Endometrial microvascular endothelial cells (primary cell): ENCODE measurements around the gene PCDH17. TPM values are rescaled to one million over a fixed set of nuclear protein-coding genes. Genes with fewer than 3 reads are reported as not detected.

Experiments
- in situ Hi-C: cut with HindIII; loops from 2 replicates; pipeline ENCODE4 v1.10.0; 2017; ENCODE audit warnings: low sequenced_read_pairs, low pct_unique_long_range_greater_than_20kb; ENCODE audit errors: inconsistent ontology term
- total RNA-seq: library from RNA; depleted of rRNA; stranded (reverse); fragments of >200 nt; gene quantifications from one replicate; pipeline ENCODE4 v1.2.3, GENCODE V29; 2015; ENCODE audit errors: inconsistent ontology term

Gene PCDH17
- total RNA-seq, 1 donor from 2014 or later, result 0.09 TPM

DNA sequence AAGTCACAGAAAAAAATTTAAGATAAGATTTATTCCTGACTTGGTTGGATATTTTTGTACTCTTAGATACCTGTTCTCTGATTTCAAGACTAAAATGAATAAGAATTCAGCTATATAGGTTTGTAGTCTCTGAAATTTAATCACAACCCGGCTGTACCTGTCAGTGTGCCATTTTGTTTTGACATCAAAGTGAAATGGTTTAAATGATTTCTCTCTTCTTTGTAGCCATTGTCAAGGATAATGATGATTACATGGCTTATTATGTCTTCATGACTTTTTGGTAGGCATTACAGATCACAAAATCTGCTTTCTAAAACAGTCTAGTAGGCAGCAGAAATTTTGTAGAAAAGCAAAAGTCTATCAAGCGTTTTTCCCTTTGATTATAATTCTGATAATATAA lies 72.5 kb downstream of the PCDH17 start:
- in situ Hi-C loops, result no loop called here

DNA sequence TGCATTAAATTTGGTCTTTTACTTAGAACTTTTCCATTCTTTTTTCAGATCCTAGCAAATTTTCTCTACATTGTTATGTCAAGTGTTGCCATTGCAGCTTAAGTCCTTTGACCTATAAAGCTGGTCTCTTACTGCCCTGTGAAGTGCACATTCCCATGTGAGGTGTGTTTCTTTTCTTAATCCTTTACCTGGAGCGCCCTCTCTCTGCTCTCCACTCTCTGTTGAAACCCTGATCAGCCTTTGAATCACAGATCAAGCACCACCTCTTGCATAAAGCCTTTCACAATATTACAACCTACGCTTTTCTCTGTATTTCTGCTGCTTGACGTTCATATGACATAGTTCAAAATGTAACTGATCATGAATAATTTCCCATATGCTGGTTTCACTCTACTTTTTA lies 84.8 kb downstream of the PCDH17 start:
- in situ Hi-C loops, result no loop called here

DNA sequence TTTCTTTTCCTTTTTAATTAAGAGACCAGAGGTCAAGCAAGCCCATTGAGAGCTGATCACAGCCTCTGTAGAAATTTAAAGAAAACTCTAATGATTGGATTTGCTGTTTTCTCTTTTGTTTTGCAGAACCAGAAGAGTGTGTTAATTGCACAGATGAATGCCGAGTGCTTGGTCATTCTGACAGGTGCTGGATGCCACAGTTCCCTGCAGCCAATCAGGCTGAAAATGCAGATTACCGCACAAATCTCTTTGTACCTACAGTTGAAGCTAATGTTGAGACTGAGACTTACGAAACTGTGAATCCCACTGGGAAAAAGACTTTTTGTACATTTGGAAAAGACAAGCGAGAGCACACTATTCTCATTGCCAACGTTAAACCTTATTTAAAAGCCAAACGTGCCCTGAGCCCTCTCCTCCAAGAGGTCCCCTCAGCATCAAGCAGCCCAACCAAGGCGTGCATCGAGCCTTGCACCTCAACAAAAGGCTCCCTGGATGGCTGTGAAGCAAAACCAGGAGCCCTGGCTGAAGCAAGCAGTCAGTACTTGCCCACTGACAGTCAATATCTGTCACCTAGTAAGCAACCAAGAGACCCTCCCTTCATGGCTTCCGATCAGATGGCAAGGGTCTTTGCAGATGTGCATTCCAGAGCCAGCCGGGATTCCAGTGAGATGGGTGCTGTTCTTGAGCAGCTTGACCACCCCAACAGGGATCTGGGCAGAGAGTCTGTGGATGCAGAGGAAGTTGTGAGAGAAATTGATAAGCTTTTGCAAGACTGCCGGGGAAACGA lies 93.1 kb downstream of the PCDH17 start:
- in situ Hi-C loops, result no loop called here

DNA sequence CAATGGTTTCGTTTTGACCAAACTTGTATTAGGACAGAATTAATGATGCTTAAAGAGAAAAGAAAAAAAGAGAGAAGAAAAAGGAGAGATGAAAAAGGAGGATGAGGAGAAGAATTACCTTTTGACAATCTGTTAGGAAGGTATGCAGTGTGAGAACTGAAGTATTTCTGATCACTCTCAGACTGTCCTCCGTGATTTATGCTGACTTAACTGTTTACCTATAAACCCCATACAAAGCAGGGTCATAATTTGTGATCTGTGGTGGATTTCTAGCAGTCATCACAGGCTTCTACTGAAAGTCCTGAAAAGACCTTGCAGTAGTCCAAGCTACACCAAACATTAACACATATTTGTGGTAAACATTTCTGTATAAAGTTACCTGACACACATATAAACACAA lies 93.9 kb downstream of the PCDH17 start:
- in situ Hi-C loops, result no loop called here

DNA sequence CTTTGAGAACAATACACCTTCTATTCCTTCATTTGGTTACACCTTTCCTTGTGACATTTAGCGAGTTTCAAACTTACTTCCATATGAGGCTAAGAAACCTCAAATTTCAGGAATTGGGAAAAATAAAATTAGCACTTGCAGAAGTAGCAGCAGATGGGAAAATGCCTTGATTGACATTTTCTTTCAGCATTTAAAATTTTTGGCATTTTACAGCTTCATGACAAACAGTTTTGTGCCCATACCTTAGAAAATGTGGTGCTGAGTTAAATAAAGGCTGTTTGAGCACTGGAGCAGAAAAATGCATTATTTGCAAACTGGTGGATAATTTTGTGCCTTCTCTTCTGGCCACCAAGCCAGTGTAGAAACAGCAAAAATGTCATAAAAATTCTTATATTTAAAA lies 95.4 kb downstream of the PCDH17 start:
- in situ Hi-C loops, result no loop called here

DNA sequence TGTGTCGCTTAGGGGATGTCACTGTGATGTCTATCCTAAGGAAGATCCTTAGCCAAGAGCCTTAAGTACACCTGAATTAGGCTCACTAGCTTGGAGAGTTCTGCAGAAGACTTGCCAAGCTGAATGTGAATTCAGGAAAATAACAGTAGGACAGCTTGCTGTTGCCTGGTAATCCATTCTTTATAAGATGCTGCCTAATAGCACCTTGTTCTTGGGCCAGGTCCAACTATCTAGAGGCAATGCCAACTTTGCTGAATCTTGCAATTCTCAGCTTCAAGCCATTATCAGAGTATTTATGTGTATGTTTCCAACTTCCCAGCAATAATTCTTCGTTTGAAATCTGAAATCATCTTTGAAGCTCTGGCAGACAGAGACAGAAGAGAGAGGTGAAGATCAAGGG lies 102.8 kb downstream of the PCDH17 start:
- in situ Hi-C loops, result no loop called here

DNA sequence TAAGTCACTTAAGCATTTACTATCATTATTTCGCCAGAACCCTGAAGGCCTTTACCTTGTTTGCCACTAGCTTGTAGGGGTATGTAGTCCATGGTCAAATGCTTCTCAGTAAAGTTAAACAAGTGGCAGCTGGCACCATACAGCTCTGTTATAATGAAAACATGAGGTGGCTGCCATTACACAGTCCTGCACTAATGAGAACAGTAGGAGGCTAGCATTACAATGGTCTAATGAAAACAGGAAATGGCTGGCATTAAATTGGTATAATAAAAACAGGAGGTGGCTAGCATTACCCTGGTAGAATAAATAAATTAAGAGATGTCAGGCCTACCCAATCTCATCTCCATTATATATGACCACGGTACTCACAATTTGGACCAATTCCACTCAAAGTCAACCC lies 107.5 kb downstream of the PCDH17 start:
- in situ Hi-C loops, result no loop called here

DNA sequence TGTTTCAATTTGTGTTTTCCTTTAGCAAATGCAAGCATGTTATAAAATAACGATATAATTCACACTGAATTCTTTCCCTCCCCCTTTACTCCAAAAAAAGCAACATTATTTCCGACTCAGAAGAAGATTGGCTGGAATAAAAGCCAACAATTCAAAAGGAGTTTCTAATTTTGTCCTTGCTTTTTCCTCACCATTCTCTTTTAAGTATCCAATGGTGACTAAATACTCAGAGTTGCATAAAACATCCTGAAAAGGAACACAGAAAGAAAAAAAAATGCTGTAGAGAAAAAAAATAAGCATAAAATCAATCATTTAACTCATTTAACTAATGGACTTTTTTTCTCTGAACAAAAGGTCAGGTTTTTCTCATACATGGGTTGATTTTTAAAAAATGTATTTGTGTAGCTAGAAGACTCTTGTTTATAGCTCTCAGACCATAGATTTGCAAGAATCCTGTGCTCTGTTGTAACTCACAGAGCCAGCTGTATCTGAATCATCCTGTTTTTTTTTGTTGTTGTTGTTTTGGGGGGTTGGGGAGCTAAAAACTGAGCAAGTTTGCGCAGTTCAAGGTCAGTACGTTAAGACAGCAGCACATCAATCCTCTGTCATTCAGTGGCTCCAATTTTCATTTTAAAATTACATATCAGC lies 108.1 kb downstream of the PCDH17 start:
- in situ Hi-C loops, result no loop called here

DNA sequence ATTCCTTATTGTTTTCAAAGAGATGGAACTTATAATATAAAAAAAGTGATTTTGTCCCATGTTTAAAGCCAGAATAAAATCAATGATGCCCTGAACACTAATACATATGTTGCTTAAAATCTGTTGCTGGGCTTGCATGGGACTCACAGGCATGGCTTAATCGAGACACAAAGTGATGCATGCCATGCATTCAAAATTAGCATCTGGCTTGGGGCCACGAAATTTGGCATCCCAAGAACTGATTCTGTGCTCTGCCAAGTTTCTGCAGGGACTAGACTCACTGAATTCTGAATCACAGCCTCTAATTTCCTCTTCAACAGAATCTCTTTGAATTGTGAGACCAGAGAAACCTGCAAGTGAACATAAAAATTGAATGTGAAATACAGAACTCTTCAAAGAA lies 109.2 kb downstream of the PCDH17 start:
- in situ Hi-C loops, result no loop called here

DNA sequence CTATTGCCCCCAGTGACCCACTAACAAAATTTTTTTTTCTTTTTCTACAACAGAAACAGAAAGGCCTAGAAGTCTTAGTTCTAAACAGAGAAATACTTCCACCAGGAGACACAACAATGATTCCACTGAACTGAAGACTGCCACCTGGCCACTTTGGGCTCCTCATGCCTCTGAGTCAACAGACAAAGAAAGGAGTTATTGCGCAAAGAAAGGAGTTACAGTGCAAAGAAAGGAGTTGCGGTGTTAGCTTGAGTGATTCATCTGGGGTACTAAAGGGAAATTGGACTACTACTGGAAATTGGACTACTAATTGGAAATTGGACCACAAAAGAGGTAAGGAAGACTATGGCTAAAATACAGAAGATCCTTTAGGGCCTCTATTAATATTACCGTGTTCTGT lies 116.6 kb downstream of the PCDH17 start:
- in situ Hi-C loops, result no loop called here

DNA sequence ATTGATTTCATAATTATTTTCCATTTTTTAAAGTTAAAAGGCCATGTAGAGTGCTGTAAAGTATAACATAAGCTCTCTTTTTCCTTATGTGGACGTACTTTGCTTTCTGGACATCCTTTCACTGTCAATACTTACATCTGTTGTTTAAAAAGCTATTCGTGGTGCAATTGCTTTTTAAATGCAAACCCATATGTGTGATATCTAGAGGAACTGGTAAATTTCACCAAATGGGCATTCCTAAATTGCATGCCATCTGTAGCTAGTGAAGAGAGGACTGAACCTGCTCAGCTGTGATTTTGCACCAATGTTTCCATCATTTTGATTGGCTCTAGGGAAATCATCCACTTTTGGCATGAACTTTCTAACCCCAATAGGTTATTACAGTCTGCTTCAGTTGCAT lies 129.4 kb downstream of the PCDH17 start:
- in situ Hi-C loops, result no loop called here

DNA sequence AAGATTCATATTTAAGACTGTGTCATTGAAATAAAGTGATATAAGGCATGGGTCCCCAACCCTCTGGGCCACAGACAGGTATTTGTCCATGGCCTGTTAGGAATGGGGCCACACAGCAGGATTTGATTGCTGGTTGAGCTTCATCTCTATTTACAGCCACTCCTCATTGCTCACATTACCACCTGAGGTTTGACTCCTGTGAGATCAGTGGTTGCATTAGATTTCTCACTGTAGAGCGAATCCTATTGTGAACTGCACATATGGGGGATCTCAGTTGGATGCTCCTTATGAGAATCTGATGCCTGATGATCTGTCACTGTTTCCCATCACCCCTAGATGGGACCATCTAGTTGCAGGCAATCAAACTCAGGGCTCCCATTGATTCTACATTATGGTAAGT lies 132.1 kb downstream of the PCDH17 start:
- in situ Hi-C loops, result no loop called here
